SU-DHL-6 (cell line): Measurements from ENCODE around the gene CCL21.

Experiments used
- EZH2phosphoT487 ChIP-seq: fragments of 200-600 bp; sonication (generic), shearing (Covaris generic); conservative IDR thresholded peaks from 2 replicates; pipeline ENCODE4 v1.6.1; 2018; ENCODE audit warnings: mild to moderate bottlenecking, antibody characterized with exemption, low read length, moderate library complexity, mixed read lengths
- TF ChIP-seq, protein P1 (sequence below): fragments of 200-600 bp; sonication (generic); IDR thresholded peaks from one replicate; pipeline ENCODE4 v1.5.1; 2017; ENCODE audit warnings: antibody characterized with exemption, mild to moderate bottlenecking, low read length, moderate library complexity; ENCODE audit not compliant: insufficient read depth, poor library complexity, severe bottlenecking

DNA sequence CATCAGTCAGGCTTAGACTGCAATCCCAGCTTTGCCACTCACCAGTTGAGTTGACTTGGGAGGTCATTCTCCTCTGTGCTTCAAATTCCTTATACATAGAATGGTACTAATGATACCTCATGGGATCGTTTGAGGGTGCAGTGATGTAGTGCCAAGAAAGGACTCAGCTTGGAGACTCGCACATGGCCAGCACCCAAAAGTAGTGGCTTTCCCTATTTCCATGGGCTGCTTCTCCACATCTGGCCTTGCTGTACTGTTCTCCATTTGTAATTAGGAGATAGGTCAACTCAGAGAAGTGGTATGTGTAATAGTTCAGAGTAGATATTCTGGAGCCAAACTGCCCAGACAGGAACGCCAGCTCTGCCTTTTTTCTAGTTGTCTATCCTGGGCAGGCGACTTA, 24.3 kb downstream of the CCL21 start:
- TF ChIP-seq, protein P1, sequence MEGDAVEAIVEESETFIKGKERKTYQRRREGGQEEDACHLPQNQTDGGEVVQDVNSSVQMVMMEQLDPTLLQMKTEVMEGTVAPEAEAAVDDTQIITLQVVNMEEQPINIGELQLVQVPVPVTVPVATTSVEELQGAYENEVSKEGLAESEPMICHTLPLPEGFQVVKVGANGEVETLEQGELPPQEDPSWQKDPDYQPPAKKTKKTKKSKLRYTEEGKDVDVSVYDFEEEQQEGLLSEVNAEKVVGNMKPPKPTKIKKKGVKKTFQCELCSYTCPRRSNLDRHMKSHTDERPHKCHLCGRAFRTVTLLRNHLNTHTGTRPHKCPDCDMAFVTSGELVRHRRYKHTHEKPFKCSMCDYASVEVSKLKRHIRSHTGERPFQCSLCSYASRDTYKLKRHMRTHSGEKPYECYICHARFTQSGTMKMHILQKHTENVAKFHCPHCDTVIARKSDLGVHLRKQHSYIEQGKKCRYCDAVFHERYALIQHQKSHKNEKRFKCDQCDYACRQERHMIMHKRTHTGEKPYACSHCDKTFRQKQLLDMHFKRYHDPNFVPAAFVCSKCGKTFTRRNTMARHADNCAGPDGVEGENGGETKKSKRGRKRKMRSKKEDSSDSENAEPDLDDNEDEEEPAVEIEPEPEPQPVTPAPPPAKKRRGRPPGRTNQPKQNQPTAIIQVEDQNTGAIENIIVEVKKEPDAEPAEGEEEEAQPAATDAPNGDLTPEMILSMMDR = no peak
- TF ChIP-seq EZH2phosphoT487 = no peak
